Measurements from ENCODE around the gene YIPF3. TPM values are rescaled to one million over a fixed set of nuclear protein-coding genes. Genes with fewer than 3 reads are reported as not detected.

Gene YIPF3
- polyA plus RNA-seq, 1 experiment = 355 TPM

DNA sequence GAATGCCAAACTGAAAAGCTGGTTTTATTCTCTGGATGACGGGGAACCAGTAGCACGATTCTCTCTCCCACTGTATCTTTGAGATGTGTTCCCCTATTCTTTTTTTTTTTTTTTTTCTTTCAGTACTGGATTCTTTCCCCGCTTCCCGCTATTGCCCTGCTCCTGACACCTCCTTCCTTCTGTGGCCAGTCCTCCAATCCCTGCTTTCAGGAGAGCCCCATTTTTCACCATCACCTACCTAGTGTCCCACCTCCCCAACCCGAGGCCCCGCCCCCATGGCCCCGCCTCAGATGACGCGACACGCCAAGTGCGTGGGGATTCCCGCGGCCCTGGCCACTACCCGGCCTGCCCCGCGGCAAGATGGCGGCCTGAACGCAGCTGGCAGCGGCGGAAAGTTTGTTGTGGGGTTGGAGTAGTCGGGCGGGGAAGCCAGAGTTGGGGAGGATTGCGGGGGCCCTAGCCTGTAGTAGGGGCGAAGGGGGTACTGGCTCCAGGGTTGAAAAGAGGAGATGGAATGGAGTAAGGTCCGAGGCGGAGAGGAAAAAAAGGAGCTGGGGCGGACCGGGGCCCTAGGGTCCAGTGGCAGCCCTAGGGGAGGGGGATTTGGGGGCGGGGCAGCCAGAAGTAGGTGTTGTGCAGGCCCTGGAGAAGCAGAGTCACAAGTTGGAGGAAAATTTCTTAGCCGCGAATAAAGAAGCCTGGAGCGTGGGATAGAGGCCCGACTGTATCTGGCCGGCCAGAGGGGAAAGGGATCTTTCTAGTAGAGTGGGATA, 39.3 kb downstream of the YIPF3 start, which contains the start of gene TJAP1:
Gene TJAP1 (plus strand): TSS at position 336 of the 773 bp plus-strand sequence. CDS start 21,432 bp downstream, outside the sequence.
- POLR2A ChIA-PET = interaction anchor here (0.6 to 0.7 kb wide), 3 partner anchors 15 to 469 kb away, joined by 3 to 13 read pairs (median 4); no protein-coding TSS in a partner anchor
- no peak for DNase-seq (ENCODE audit: low read depth)
- TF ChIP-seq, protein P1, sequence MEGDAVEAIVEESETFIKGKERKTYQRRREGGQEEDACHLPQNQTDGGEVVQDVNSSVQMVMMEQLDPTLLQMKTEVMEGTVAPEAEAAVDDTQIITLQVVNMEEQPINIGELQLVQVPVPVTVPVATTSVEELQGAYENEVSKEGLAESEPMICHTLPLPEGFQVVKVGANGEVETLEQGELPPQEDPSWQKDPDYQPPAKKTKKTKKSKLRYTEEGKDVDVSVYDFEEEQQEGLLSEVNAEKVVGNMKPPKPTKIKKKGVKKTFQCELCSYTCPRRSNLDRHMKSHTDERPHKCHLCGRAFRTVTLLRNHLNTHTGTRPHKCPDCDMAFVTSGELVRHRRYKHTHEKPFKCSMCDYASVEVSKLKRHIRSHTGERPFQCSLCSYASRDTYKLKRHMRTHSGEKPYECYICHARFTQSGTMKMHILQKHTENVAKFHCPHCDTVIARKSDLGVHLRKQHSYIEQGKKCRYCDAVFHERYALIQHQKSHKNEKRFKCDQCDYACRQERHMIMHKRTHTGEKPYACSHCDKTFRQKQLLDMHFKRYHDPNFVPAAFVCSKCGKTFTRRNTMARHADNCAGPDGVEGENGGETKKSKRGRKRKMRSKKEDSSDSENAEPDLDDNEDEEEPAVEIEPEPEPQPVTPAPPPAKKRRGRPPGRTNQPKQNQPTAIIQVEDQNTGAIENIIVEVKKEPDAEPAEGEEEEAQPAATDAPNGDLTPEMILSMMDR (IDR thresholded peaks at IDR 0.05; ENCODE audit: insufficient read depth, low read depth, low read length) = no peak
- CTCF ChIA-PET = interaction anchor here (0.6 to 2.0 kb wide), 7 partner anchors 16 to 297 kb away, joined by 3 to 6 read pairs (median 4); partner anchors contain the start of gene ZNF318
- Histone ChIP-seq H3K36me3 (ENCODE audit: control insufficient read depth, insufficient read depth, low read length) (no peaks in the 10 kb centered on the region; the same call in 1 of the 2 replicates), H3K4me3 (ENCODE audit: low read depth, low read length) (peak within 1 kb of the TSS; percentile 66), H3K27me3 (ENCODE audit: control insufficient read depth, insufficient read depth, low read length) (no peaks in the 10 kb centered on the region)

DNA sequence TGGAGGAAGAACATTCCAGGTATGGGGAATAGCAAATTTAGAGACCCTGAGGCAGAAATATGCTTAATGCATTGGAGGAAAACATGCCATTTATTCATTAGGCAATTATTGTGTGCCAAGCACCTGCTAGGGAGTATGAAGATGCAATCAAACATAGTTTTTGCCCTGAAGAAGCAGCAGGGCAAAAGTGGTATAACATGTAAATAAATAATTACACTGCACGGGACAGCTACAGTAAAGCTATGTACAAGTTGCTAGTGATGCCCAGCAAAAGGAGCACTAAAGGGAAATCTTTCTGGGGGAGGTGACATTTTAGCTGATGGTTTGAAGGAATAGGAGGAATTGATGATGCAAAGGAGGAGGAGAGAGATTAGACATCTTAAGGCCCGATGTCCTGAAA, 40.0 kb downstream of the YIPF3 start:
- no peak for DNase-seq (ENCODE audit: low read depth)
- TF ChIP-seq, protein P1 (IDR thresholded peaks at IDR 0.05; ENCODE audit: insufficient read depth, low read depth, low read length) = no peak
- CTCF ChIA-PET = interaction anchor here (0.6 to 2.0 kb wide), 5 partner anchors 17 to 298 kb away, joined by 3 to 5 read pairs (median 4); partner anchors contain the start of gene ZNF318
- no peaks in the 10 kb centered on the region; the same call in 1 of the 2 replicates for H3K36me3 ChIP-seq (ENCODE audit: control insufficient read depth, insufficient read depth, low read length)
- no peaks in the 10 kb centered on the region for H3K27me3 ChIP-seq (ENCODE audit: control insufficient read depth, insufficient read depth, low read length)
- POLR2A ChIA-PET = interaction anchor here (0.6 to 0.7 kb wide), 2 partner anchors 30 to 468 kb away, joined by 3 to 13 read pairs; no protein-coding TSS in a partner anchor
- H3K4me3 ChIP-seq (ENCODE audit: low read depth, low read length) = peak overlapping the region; percentile 66; the same call in 1 of the 2 replicates

DNA sequence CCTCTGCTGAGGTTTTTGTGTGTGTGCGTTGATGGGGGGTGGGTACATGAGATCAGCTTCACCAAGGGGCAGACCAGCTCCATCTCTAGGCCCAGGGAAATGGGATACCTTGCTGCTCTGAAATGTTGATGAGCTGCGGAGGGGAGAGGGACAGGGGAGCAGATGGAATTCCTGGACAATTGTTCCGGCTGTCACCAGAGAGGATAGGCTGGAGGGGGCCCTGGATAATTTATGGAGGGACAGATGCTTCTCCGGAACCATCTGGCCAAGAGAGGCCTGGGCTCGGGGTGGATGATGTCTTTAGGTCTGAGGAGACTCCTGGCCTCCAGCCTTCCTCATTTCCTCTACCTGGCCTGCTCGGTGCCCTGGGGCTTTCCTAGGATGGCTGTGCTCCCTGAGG, 41.2 kb downstream of the YIPF3 start:
- DNase-seq (ENCODE audit: low read depth) = no peak
- CTCF ChIA-PET = interaction anchor here (1.1 kb wide), 1 partner anchor 10 kb away, joined by 3 read pairs; no protein-coding TSS in a partner anchor

DNA sequence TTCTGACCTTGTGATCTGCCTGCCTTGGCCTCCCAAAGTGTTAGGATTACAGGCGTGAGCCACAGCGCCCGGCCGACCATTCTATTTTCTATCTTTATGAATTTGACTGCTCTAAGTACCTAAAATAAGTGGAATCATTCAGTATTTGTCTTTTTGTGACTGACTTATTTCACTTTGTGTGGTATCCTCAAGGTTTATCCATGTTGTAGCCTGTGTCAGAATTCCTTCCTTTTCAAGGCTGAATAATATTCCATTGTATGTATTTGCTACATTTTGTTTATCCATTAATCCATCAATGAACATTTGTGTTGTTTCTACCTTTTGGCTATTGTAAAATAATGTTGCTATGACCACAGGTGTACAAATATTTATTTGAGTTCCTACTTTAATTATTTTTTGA, 44.2 kb downstream of the YIPF3 start:
- no peak for DNase-seq (ENCODE audit: low read depth)
- ChIA-PET CTCF (interaction anchor here (1.0 to 1.9 kb wide), 4 partner anchors 12 to 34 kb away, joined by 3 to 5 read pairs (median 4); no protein-coding TSS in a partner anchor), POLR2A (no interaction called here)
- Histone ChIP-seq H3K4me3 (ENCODE audit: low read depth, low read length) (no peak overlapping the region), H3K27me3 (ENCODE audit: control insufficient read depth, insufficient read depth, low read length) (no peaks in the 10 kb centered on the region), H3K36me3 (ENCODE audit: control insufficient read depth, insufficient read depth, low read length) (no peaks in the 10 kb centered on the region)
- TF ChIP-seq, protein P1 (IDR thresholded peaks at IDR 0.05; ENCODE audit: insufficient read depth, low read depth, low read length) = no peak

More for the DNA sequence above, 41.2 kb downstream of the YIPF3 start:
- H3K4me3 ChIP-seq (ENCODE audit: low read depth, low read length) = no peak overlapping the region
- no peaks in the 10 kb centered on the region for H3K36me3 ChIP-seq (ENCODE audit: control insufficient read depth, insufficient read depth, low read length)
- no peaks in the 10 kb centered on the region for H3K27me3 ChIP-seq (ENCODE audit: control insufficient read depth, insufficient read depth, low read length)
- POLR2A ChIA-PET = no interaction called here
- TF ChIP-seq, protein P1 (IDR thresholded peaks at IDR 0.05; ENCODE audit: insufficient read depth, low read depth, low read length) = no peak

DNA sequence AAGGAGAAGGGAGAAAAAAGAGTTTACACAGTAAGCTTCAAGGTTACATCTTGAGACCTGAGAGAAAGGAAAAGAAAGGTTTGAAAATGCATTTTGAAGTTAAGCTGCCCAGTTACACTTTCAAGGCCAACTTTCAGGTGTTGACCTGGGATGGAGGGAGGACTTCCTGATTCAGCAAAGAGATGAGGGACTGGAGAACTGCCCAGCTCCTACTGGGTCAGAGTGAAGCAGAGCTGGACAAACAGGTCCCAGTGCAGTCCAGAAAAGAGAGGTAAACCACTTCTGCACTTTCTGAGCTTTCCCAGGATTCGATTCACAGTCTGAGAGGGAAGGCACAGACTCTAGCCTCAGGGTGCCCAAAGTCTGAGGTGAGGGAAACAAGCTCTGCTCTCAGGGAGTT, 45.3 kb downstream of the YIPF3 start:
- ChIA-PET POLR2A (no interaction called here), CTCF (interaction anchor here (1.0 kb wide), 1 partner anchor 11 kb away, joined by 4 read pairs; no protein-coding TSS in a partner anchor)
- no peak overlapping the region for H3K4me3 ChIP-seq (ENCODE audit: low read depth, low read length)

More for the DNA sequence above, 45.3 kb downstream of the YIPF3 start:
- TF ChIP-seq, protein P1 (IDR thresholded peaks at IDR 0.05; ENCODE audit: insufficient read depth, low read depth, low read length) = no peak
- DNase-seq (ENCODE audit: low read depth) = no peak
- no peaks in the 10 kb centered on the region for H3K27me3 ChIP-seq (ENCODE audit: control insufficient read depth, insufficient read depth, low read length)
- no peaks in the 10 kb centered on the region for H3K36me3 ChIP-seq (ENCODE audit: control insufficient read depth, insufficient read depth, low read length)

Data from BJ (cell line).